Stimulated activated CD8-positive, alpha-beta memory T cell treated with anti-CD3 and anti-CD28 coated beads, Interleukin-4, amount 100 ng/mL, for 24 hours (primary cell): ENCODE data around the gene ZNF816.
"Not testable (repeated sequence)": the region's sequence is repeated elsewhere in the genome, so short reads cannot be mapped to it uniquely, and the experiment has no call there.

ENCODE experiments used
- DNase-seq: peaks from one replicate; pipeline ENCODE4 v3.0.0-alpha.2; 2020; ENCODE audit warnings: low read depth

The ZNF816 gene

DNA sequence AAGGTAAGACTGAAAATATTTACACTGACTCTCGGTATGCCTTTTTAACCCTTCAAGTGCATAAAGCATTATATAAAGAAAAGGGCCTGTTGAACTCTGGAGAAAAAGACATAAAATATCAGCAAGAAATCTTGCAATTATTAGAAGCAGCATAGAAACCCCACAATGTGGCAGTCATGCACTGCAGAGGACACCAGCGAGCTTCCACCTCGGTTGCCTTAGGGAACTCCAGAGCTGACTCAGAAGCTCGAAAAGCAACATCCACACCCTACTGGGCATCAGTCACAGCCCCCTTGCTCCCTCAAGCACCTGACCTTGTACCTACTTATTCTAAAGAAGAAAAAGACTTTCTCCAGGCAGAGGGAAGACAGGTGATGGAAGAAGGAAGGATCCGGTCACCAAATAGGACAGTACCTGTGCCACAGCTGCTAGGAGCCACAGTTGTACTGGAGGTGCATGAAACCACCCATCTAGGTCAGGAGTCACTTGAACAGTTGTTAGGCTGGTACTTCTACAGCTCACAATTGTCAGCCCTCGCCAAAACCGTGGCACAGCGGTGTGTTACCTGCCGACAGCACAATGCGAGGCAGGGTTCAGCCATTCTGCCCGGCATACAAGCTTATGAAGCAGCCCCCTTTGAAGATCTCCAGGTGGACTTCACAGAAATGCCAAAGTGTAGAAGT is 2.9 kb downstream of the ZNF816 start:
- DNase-seq, result no peak

DNA sequence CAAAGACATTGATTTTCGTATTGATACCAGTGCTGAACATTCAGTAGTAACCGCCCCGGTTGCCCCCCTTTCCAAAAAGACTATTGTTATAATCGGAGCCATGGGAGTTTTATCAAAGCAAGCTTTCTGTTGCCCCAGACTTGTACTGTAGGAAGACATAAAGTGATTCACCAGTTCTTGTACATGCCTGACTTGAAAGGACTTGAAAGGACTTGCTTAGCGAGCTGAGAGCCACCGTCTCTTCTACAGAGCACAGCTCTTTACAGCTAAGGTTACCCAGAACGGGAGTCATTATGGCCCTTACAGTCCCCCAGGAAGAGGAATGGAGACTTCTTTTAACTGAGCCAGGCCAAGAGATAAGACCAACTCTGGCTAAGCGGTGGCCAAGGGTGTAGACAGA is 5.1 kb downstream of the ZNF816 start:
- DNase-seq, result no peak

DNA sequence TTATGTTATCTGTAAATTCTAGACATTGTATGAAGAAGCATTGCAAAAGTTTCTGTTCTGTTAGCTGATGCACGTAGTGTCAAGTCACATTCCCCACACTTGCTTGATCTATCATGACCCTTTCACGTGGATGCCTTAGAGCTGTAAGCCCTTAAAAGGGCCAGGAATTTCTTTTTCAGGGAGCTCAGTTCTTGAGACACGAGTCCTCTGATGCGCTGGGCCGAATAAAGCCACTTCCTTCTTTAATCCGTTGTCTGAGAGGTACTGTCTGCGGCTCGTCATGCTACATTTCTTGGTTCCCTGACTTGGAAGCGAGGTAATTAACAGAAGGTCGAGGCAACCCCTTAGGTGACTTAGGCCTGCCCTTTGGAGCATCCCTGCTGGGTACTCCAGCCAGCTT is 5.8 kb downstream of the ZNF816 start:
- DNase-seq, result no peak

DNA sequence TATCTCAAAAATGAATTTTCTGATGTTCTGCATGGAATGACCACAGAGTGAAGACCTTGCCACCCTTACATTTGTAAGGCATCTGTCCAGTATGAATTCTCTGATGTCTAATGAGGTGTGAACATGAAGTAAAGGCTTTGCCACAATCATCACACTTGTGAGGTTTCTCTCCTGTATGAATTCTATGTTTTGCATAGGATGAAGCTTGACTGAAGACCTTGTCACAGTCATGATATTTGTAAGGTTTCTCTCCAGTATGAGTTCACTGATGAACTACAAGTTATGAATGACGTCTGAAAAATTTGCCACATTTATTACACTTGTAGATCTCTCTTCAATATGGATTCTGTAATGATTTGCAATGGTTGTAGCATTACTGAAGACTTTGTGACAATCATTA is 13.3 kb downstream of the ZNF816 start:
- DNase-seq, result no peak

DNA sequence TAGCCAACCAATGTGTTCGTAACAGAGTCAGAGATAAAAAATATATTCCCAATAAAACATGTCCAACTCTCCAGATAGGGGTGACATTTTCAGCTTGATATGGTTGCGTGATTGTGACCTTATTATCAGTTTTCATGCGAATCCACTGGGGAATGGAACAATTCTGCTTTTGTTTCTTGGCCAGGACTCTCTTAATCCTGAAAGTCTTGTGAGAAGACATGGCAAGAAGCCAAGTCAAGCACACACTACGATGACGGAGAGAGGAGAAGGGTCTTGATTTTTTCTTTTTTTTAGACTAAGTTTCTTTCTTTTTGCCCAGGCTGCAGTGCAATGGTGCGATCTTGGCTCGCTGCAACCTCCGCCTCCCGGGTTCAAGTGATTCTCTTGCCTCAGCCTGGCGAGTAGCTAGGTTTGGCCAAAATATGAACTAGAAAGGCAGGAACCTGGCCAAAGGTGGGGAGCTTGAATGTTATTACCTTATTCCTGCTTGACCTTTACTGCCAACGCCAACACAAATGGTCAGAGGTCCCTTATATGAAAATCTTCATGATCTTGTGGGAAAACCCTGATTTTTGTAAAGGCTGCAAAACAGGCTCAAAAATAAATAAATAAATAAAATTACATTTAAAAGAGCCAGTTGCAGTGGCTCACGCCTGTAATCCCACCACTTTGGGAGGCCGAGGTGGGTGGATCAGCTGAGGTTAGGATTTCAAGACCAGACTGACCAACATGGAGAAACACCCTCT is 14.5 kb downstream of the ZNF816 start:
- no peak for DNase-seq

DNA sequence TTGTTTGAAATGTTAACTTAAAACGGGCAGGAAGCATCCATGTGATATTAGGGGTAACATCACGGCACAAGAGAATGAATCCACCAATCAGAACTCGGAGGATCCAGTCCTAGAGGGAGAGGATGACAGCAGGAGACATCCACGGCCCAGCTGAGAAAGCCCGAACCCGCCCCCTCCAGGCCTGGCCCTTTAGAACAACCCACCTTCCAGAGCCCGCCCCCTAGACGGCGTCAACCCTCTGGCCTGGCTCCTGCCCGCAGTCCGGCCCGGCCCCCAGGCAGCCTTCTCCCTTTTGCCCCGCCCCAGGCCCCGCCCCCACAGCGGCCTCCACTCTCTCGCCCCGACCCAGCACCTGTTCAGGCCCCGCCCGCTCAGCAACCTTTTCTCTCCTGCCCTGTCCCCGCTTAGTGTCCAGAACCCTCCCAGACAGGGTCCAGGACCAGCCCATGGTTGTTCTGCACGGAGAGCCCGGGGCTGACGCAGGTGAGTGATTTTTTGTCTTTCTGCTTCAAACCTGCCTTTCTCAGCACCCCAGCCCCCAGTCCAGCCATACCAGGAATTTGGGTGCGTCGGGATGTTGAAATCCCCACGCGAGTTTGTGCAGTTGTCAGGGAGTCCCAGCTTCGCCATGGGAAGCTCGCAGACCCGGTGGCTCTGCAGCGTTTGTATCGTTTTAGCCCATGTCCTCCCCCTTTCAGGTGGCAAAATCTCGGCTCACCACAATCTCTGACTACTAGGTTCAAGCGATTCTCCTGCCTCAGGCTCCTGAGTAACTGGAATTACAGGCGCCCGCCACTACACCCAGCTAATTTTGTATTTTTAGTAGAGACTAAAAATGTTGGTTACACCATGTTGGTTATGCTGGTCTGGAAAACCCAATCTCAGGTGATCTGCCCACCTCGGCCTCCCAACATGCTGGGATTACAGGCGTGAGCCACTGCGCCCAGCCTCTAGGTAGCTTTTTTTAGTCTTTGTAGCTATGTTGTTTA is 16.1 kb downstream of the ZNF816 start:
- no peak for DNase-seq

DNA sequence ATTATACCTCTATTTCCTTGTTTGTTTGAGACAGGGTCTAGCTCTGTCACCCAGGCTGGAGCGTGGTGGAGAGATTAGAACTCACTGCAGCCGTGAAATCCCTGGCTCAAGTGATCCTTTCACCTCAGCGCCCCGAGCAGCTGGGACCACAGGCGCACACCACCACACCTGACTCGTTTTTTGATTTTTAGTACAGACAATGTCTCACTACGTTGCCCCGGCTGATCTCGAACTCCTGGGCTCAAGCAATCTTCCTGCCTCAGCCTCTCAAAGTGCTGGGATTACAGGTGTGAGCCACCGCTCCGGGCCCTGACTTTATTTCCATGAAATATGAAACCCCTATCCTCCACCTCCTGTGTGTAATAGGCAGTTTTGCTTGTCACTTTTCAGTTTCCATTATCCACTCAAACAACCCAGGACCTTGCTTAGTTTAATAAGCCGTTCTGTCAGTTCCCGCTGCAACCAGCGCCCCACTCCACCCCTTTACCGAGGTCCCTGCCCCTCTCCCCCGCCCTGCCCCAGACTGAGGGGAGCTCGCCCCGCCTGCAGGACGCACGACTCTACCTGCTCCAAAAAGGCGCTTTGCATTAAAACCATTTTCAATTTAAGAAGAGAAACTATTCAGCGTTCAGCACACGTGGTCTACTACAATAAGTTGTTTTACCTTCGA is 16.9 kb downstream of the ZNF816 start:
- DNase-seq, result no peak

DNA sequence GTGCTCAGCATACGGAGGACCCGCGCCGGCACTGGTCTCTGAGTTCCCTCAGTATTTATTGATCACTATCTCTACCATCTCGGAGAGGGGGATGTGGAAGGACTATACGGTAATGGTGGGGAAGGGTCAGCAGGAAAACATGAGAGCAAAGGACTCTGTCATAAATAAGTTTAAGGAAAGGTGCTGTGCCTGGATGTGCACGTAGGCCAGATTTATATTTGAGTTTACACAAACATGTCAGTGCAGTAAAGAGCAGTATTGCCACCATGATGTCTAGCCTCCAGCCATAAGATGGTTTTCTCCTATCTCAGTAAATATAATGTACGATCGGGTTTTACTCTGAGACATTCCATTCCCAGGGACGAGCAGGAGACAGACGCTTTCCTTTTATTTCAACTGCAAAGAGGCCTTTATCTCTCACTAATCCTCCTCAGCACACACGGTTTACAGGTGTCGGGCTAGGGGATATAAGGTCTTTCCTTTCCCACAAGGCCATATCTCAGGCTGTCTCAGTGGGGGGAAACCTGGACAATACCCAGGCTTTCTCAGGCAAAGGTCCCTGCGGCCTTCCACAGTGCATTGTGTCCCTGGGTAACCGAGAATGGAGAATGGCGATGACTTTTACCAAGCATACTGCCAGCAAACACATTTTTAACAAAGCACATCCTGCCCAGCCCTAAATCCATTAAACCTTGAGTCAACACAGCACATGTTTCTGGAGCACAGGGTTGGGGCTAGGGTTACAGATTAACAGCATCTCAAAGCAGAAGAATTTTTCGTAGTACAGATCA is 17.8 kb downstream of the ZNF816 start:
- not testable (repeated sequence) for DNase-seq

DNA sequence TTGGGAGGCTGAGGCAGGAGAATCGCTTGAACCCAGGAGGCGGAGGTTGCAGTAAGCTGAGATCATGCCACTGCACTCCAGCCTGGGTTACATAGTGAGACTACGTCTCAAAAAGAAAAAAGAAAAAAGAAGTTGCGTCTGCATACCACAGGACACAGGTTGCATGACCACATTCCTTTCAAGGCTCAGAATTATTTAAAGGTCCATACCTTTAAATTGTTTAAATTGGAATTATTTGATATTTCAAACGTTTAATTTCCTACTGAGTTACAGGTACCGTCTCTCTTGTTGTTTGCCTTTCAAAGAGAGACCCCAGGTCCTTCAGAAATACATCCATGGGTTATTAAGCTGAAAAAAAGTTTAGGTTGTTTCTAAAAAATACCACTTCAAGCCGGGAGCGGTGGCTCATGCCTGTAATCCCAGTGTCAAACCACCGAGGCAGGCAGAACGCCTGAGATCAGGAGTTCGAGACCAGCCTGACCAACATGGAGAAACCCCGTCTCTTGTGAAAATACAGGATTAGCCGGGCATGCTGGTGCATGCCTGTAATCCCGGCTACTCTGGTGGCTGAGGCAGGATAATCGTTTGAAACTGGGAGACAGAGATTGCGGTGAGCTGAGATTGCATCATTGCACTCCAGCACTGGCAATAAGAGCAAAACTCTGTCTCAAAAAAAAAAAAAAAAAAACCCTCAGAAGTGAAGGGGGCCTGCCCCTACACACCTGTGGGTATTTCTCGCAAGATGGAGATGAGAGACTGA is 18.6 kb downstream of the ZNF816 start:
- DNase-seq, result no peak

DNA sequence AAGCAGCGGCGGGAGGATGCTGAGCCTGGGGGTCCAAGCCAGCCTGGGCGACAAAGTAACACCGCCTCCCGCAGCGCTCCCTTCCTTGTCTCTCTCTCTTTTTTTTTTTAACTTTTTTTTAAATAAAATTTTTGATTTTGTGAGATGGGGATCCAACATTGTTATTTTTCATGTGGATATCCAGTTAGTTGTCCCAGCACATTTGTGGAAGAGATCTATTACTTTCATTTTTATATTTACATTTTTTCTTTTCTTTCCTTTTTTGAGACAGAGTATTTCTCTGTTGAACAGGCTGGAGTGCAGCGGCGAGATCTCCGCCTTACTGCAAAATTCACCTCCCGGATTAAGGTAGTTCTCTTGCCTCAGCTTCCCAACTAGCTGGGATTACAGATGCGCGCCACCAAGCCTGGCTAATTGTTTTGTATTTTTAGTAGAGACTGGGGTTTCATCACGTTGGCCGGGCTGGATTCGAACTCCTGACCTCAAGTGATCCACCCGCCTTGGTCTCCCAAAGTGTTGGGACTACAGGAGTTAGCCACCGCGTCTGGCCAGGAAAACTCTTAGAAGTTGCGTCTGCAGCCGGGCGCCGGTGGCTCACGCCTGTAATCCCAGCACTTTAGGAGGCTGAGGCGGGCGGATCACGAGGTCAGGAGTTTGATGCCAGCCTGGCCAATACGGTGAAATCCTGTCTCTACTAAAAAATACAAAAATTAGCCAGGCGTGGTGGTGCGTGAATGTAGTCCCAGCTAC is 19.4 kb downstream of the ZNF816 start:
- DNase-seq, result no peak

DNA sequence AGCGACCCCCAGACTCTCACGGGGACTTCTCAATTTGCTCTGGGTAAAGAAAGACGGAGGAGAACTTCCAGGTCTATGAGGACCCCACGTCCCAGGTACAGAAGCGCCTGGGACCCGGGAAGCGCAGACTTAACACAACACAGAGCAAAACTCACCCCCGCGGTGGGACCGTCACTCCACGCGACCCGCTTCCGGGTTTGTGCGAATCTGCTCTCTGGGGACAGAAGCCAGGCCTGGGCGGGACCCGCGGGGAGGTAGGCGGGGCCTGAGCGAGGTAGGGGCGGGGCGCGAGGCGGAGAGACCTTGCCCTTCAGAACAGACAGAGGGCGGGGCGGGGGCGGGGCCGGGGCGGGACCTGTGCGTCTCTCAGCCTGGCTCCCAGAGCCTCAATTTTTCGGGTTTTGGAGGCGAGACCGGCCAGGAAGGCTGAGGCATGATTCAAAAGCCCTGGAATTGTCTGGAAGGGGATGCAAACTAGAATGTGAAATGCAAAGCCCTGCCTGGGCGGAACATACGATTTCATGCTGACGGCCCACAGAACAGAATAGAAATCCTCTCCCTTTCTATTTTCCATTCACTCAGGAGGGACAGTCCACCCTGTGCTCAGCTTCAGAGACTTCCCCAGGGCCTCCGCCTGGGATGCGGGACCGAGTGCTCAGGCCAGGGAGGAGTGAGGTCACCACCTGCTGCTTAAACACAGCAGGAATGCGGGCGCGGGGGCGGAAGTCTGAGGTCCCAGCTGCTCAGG is 20.1 kb downstream of the ZNF816 start:
- peak; percentile 92 for DNase-seq

DNA sequence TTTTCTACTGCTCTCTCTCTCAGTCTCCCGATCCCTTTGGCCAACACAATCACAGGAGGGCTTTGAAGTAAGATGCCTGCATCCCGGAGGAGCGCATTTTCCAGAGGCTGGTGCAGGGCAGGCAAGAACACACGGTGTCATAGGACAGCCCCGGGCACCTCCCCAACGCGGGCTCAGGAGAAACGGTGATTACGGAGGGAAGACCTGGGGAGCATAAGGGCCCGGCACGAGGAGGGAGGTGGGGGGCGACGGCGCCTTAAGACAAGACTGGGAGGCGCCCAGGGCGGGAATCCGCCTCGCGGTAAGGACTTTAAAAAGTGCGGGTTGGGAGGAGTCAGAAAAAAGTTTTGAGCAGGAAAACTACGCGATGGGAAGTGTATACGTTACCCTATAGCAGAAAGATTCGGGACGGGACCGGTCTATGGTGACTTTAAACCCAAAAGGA is 20.7 kb downstream of the ZNF816 start:
- DNase-seq, result no peak

DNA sequence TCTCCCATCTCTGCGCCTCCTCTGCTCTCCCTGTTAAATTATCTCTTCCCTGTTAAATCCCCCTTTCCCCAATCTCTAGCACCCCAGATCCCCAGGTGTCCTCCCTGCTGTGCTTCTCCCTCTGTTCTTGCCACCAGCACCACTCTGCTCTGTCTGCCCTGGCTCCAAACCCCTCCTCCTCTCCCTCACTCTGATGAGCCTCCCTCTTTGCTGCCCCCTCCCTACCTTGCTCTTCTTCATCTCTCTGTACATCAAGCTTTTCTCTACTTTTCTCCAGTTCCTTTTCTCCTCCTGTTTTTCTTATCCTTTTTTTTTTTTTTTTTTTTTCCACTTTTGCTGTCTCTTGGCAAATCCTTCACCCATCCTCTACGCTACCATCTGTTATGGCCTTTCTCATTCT is 21.2 kb downstream of the ZNF816 start:
- not testable (repeated sequence) for DNase-seq

DNA sequence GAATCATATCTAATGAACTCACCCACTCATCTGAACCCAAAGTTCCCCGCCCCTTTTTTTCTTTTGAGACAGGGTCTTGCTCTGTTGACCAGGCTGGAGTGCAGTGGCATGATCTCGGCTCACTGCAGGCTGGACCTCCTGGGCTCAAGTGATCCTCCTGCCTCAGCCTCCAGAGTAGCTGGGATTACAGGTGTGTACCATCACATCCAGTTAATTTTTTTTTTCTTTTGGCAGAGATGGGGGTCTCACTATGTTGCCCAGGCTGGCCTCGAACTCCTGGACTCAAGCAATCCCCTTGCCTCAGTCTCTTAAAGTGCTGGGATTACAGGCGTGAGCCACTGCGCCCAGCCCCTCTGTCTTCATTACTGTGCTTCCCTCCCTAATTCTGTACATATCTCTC is 21.8 kb downstream of the ZNF816 start:
- DNase-seq, result not testable (repeated sequence)

DNA sequence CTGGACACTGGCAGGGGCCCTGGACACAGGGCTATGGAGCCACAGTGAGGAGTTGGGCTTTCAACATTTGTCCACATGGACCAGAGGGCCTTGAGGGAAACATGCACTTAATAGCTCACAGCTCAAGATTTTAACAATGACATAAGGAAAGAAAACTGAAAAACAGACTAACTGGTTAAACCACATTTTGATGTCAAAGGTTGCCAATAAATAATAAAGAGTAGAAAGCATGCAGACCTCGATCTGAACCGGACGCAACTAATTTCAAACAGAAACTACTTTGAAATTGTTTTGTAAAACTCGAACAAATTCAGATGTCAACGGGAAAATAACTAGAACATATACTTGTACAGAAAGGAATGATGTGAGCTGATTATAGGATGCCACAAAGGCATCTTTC is 23.9 kb downstream of the ZNF816 start:
- DNase-seq, result no peak

DNA sequence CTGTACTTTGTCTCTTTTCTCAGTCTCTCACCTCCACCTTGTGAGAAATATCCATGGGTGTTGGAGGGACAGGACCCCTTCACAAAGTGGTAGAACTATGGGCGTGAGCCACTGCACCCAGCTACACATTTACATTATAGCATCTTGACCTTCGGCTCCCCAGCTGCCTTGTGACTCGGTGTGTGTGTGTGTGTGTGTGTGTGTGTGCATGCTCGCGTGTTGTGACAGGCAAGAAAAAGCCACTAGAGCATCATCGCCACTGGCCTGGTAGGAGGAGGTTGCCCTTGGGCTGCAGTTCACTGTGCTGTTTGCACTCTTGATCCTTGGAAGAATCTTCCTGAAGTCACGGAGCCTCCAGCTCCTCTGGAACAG is 25.7 kb downstream of the ZNF816 start:
- no peak for DNase-seq

DNA sequence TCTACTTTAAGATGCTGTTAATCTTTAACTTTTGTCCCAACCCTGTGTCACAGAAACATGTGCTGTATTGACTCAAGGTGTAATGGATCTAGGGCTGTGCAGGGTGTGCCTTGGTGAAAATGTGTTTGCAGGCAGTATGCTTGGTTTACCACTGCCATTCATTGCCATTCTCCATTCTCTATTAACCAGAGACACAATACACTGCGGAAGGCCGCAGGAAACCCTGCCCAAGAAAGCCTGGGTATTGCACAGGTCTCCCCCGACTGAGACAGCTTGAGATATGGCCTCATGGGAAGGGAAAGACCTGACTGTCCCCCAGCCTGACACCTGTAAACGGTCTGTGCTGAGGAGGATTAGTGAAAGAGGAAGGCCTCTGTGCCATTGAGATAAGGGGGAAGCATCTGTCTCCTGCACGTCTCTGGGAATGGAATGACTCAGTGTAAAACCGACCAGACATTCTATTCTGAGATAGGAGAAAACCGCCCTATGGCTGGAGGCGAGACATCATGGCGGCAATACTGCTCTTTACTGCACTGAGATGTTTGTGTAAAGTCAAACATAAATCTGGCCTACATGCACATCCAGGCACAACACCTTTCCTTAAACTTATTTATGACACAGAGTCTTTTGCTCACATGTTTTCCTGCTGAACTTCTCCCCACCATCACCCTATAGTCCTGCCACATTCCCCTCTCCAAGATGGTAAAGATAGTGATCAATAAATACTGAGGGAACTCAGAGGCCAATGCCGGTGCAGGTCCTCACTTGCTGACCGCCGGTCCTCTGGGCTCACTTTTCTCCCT is 26.3 kb downstream of the ZNF816 start:
- no peak for DNase-seq

DNA sequence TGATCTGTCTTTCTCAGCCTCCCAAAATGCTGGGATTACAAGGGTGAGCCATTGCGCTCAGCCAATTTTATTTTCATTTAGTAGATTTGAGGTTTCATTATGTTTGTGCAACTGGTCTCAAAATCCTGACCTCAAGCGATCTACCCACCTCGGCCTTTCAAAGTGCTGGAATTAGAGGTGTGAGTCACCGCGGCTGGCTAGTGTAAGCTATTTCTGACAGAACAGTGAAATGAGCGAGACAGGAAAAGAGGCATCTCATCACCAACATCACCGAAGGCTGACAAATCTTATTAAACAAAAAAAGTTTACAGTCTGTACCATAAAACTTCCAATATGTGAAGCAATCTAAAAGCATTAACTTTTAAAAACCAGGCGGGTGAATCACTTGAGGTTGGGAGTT is 27.2 kb downstream of the ZNF816 start:
- no peak for DNase-seq
